Medulla oblongata (tissue), 1 donor: ENCODE measurements around the gene CREB3L4.

ENCODE experiments used
- DNase-seq: peaks from one replicate; pipeline ENCODE4 v3.0.0-alpha.2; 2015; ENCODE audit errors: extremely low spot score

CREB3L4 gene

GRCh38 chr1:153967107-153967999, at the start of gene CREB3L4:
TSS of gene CREB3L4 (plus strand) at chr1:153967902. CDS start at chr1:153968526, 624 bp downstream.
- peak; percentile 99 for DNase-seq

DNA sequence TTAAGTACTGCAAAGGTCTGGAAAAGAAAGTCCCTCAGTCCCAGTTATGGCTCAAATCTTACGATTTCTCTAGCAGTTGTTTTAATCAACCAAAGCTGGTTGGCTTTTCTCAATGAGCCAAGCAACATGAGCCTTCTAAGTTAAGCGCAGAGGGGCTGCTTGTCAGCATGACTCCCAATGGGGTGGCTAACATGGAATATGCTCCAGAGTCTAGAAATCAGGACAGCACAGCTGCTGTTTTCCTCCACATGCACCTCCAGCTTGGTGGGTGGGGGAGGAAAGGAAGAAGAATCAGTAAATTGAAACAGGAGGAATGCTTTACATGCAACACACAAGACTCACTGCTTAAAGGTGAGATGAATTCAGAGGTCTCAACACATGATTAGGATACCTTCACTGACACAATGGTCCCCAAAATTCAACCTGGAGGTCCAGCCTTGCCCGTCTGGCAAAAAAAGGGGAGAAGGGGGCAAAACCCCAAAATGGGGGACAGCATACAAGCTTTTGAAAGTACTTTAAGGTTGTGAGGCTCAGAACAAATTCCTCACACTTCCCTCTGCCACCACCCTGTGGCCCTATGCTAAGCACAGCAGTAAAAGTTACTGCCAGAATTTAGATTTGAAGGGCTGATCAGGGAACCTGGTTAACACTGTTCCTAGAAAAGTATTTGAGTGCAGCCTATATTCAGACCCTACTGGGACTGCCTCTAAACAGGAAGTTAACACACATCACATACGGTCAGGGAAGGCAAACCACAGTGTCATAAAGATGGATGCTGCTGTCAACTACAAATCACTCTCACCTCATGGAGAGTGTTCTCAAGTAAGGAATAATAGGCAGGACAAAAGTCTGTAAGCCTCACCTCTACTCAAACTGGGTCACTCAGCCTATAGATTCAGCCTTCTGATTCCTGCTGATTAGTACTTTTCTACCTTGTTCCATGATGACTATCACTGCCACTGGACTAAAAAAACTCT, 47.5 kb upstream of the CREB3L4 start:
- peak; percentile 34 for DNase-seq

GRCh38 chr1:153921080-153921802, 46.5 kb upstream of the CREB3L4 start:
- DNase-seq = no peak

DNA sequence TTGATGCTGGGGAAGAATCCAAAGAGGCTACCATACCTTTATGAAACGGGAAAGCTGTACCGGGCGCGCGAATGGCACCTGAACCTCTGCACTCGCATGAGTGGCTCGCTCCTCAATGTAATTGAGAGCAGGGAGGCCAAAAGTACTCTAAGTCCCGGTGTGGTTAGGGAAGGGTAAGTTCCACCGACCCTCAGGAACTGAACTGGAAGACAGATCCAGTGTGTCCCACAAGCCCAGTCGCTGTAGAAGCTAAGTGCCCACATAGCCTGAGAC, 46.0 kb upstream of the CREB3L4 start:
- DNase-seq = no peak

GRCh38 chr1:153922076-153922971, 45.4 kb upstream of the CREB3L4 start:
- DNase-seq = peak; percentile 40

DNA sequence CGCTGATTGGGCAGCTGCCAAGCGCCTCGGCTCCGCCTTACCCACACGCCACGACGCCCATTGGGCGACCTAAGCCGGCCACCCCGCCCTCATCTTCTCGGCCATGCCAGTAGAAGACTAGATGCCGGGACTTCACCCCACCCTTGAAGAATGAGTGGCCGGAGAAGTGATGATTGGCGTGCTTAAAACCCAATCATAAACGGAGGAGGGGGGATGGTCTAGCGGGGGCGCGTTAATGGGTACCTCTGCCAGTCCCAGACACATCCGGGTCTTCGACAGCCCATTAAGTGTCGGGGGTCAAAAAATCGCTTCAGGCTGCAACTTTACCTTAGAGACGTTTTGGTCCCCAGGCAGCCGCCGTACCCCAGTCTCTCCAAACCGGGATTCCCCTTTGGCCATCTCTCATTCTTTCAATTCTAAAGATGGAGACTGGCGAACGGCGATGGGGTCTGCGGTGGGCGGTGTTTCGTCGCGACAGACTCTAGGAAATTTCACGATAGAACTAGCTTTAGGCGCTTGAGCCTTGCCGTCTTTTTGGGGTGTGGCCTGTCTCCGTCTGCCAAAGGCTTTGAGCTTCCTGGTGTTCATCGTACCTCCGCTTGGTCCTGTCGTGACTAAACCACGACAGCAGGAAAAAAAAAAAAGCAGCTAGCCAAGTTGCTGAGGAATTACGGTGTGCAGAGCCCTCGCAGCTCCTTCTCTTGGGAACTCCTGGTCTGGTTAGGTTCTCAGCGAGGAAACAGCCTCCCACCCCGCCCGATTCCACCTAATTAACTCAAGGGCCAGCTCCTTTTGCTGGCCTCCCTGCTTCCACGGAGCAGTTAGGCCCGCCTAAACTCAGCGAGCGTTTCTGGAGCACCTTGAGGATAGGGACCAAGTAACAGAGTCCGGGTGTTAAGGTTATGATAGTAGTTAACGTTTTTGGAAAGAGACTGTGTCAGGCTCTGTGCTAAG, 44.5 kb upstream of the CREB3L4 start, which contains the start of gene GATAD2B:
Gene GATAD2B, minus strand, starts transcription at position 1 of the 954 bp plus-strand sequence. CDS start 94,625 bp downstream, outside the sequence.
- DNase-seq = peak; percentile 100

- DNase-seq = no peak
These were observed 41.3 kb upstream of the CREB3L4 start for GRCh38 chr1:153926405-153926804.

GRCh38 chr1:153928245-153928644, 39.5 kb upstream of the CREB3L4 start:
- peak; percentile 20 for DNase-seq

- DNase-seq = peak; percentile 91
These were observed 38.8 kb upstream of the CREB3L4 start for GRCh38 chr1:153928791-153929341.

DNA sequence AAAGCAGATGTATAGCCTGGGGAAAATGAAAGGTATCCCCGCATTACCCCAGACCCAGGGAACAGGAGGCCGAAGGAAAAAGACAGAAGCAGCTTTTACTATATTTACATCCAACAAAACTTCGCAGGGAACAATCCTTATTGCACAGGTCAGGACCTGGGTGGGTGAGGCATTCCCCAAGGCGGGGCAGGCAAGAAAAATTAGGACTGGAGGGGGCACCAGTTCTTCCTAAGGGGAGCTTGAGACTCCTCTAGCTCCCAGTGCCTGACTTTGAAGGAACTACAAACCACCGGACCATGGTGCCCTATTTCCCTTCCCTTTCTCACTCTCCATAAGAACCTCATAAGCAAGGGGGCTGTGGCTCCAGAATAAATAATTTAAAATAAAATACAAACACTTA, 38.3 kb upstream of the CREB3L4 start:
- no peak for DNase-seq

DNA sequence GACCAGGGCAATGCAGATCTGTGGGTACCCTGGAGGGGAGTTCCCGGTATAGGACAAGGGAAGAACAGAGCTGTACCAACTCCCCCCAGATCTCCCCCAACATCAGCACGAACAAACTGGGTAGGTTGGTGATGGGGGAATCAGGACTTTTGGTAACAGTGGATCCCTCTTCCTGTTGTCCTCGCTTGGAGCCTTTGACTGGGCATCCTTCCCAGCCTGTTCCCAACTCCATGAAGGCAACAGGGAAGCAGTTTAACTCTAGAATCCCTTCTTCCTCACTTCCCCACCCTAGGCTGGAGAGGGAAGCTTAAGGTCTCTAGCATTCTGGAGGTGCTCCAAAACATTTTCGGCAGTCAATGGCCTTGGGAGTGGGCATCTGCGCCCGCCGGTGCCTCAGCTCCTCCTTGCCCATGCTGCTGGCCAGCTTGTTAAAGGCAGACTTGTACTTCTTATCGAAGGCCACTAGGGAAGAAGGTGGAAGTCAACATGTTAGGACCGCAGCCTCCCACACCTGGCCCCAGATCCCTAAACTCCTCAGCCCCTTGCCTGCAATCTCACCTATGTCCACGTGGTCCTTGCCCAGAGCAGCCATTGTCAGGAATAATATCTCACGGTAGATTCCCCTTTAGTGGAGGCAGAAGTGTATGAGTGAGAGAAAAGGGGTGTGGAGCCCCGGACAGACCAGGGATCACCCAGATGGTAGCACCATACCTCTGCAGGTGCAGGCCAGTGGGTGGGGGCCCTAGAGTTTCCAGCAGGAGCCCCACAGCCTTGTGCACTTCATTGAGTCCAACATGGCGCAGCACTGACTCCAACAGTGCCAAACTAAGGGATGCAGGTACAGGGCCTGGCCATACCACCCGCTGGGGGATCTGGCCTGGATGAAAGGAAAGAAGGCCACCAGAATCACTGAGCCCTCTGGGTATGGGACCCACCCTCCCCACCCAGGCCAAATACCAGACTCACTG, 37.4 kb upstream of the CREB3L4 start:
- DNase-seq = peak; percentile 48

GRCh38 chr1:153932156-153933131, 35.3 kb upstream of the CREB3L4 start:
- no peak for DNase-seq

DNA sequence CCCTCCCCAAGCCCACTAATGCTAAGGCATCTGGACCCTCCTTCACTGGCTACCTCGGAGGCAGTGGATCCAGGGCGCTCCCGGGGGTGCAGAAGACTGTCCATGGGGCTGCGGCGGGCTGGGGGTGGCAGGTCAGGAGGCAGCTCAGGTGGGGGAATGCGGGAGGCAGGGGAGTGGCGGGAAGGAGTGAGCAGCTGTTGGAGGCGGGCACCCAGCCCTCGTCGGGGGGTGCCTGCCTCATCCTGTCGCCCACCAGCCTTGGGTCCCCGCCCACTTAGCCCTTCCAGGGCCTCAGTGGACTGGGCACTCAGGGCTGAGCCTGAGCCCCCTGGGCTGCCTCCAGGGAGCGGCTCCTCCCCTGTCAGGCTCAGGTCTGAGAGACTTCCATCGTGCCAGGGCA, 34.3 kb upstream of the CREB3L4 start:
- no peak for DNase-seq

- no peak for DNase-seq
These were observed 33.7 kb upstream of the CREB3L4 start for GRCh38 chr1:153933955-153934354.

DNA sequence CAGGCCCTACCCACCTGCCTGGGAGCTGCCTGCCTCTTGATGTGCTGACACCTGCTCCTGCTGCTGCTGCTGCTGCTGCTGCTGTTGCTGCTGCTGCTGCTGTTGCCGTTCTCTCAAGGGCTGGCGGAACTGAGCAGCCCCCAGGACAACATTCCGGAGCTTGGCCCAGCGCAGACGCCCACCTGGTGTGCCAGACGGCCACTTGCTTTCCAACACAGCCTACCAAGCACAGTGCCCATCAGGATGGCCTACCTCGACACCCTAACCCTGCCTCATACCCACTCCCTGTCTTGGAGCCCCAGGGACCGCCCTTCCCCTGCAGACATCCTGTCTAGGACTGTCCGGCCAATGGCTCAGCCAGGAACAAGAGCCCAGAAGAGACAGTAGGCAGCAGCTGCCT, 33.0 kb upstream of the CREB3L4 start:
- no peak for DNase-seq

- DNase-seq = no peak
These were observed 31.5 kb upstream of the CREB3L4 start for GRCh38 chr1:153936011-153936802.
